Measurements from ENCODE around the gene VPS13D.

- TF ChIP-seq POLR2A (IDR thresholded peaks at IDR 0.05) (no peak), CTCF (IDR thresholded peaks at IDR 0.05) (no peak)
These were observed 192.7 kb downstream of the VPS13D start for GRCh38 chr1:12422488-12422887.

Measured in body of pancreas (tissue), 4 donors.